ENCODE results near the gene FGF5. TPM values are rescaled to one million over a fixed set of nuclear protein-coding genes. Genes with fewer than 3 reads are reported as not detected.

The FGF5 gene
- polyA plus RNA-seq, 1 donor = 0.25 TPM

DNA sequence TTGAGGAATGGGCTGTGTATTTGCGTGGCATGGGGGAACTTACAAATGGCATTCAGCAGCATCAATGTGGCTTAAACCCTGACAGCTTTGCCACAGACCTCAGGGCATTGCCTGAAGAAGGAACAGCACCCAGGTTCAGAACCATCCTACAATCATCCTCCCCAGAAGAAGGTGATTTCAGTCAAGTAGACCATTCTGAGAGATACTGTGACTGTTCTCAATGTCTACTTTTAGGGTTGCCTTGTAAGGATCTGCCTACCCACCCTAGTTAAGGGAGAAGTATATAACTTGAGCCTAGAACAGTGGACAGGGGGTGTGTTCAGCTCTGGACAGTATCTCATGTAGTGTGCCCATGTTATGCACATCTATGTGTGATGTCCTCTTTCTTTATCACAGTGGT lies 1.6 kb upstream of the FGF5 start:
- no peak for DNase-seq
- Histone ChIP-seq H3K4me3 (ENCODE audit: low read length) (no peak overlapping the region), H3K4me1 (ENCODE audit: control insufficient read depth, insufficient read depth, low read length) (peaks cover 6% of the 10 kb centered on the region), H3K27ac (ENCODE audit: low read length) (no peak overlapping the region), H3K9me3 (ENCODE audit: control insufficient read depth, low read depth, low read length) (peaks cover 6% of the 10 kb centered on the region), H3K27me3 (ENCODE audit: control insufficient read depth, insufficient read depth, low read length) (peaks cover 82% of the 10 kb centered on the region), H3K36me3 (ENCODE audit: control insufficient read depth, insufficient read depth, low read length) (no peaks in the 10 kb centered on the region)
- WGBS (ENCODE audit: insufficient coverage, low lambda C conversion rate) = no CpG with 5 or more reads among the region's 1 CpG

DNA sequence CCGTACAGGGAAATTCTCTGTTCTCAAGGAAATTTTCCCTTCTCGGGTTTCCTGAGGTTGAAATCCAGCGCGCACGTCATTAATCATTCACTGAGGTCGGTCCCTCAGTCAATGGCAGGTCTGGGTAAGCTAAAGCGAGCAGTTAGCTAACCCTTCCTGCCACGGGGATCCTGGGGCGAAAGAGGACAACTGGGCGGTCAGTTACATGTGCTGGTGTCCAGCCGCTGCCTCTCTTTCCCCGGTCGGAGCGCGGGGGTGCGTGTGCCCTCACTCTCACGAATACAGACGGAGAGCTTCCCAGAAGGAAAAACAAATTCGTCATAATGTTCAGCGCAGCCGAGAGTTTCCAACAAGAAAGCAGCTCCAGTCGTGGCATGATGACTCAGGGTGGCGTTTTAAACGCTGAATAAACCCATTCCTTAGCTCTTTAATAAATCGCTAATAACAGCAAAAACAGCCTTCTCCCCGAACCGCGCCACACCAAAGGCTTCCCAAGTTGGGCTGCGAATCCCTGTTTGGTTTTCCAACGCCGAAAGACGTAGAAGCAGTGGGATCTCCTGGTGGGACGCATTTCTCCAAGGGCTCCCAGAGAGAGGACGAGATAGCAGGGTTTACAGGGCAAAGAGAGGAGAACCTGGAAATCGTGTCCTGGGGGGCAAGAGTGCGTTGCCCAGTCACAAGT lies 752 bp upstream of the FGF5 start:
- DNase-seq = peak in 1 of 2 donors; percentile 43
- H3K27ac ChIP-seq (ENCODE audit: low read length) = no peak overlapping the region
- H3K36me3 ChIP-seq (ENCODE audit: control insufficient read depth, insufficient read depth, low read length) = no peaks in the 10 kb centered on the region
- WGBS (ENCODE audit: insufficient coverage, low lambda C conversion rate) = no CpG with 5 or more reads among the region's 36 CpGs
- H3K4me1 ChIP-seq (ENCODE audit: control insufficient read depth, insufficient read depth, low read length) = peaks cover 6% of the 10 kb centered on the region
- H3K27me3 ChIP-seq (ENCODE audit: control insufficient read depth, insufficient read depth, low read length) = peaks cover 86% of the 10 kb centered on the region
- H3K9me3 ChIP-seq (ENCODE audit: control insufficient read depth, low read depth, low read length) = peaks cover 6% of the 10 kb centered on the region
- H3K4me3 ChIP-seq (ENCODE audit: low read length) = peak overlapping the region; percentile 35

DNA sequence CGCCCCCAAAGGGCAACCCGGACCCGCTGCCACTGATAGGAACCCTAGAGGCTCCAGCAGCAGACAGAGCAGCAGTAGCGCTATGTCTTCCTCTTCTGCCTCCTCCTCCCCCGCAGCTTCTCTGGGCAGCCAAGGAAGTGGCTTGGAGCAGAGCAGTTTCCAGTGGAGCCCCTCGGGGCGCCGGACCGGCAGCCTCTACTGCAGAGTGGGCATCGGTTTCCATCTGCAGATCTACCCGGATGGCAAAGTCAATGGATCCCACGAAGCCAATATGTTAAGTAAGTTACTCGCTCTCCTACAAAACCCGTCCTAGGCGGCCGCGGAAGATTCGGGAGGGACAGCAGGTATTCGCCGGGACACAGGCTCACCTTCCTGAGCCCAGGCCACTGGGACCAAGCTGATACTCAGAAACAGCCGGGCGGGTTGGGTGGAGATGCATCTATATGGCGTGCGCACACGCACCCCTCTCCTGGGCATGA lies 477 bp downstream of the FGF5 start:
- DNase-seq = no peak
- Histone ChIP-seq H3K27ac (ENCODE audit: low read length) (no peak overlapping the region), H3K9me3 (ENCODE audit: control insufficient read depth, low read depth, low read length) (peaks cover 6% of the 10 kb centered on the region), H3K4me3 (ENCODE audit: low read length) (peak overlapping the region; percentile 35), H3K27me3 (ENCODE audit: control insufficient read depth, insufficient read depth, low read length) (peaks cover 85% of the 10 kb centered on the region), H3K36me3 (ENCODE audit: control insufficient read depth, insufficient read depth, low read length) (no peaks in the 10 kb centered on the region), H3K4me1 (ENCODE audit: control insufficient read depth, insufficient read depth, low read length) (peaks cover 6% of the 10 kb centered on the region)
- WGBS (ENCODE audit: insufficient coverage, low lambda C conversion rate) = no CpG with 5 or more reads among the region's 25 CpGs

DNA sequence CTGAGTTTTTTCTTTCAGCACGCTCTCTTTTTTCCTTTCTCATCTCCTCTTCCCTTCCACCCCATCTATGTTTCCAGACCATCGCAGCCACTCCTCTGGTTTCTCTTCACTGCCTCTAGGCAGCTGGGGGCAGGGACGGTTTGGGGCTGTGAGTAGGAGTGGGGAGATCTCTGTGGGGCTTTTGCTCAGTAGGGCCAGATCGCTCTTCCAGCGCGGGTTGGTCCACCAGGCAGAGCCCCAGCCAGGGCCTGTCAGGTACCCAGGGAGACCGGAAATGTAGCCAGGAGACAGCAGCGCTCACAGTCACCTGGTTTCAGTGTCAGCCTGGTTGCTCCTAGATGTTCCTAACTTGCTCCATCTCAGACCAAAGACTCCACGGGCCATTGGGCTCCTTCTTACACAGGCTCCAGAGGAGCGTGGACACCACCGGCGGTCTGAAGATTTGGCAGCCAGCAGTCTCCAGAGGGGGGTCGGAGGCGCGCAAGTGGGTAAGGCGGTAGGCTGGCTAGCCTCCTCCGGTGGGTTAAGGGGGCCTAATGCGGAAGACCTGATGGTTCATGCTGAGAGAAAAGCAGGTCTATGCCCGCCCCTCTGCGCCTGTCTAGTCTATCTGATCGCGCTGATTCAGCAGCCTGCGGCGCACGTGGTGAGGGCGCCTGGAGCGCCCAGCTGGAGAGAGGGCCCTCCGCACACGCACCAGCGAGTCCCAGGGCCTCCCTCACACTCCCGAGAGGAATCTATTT lies 1.8 kb downstream of the FGF5 start:
- H3K27ac ChIP-seq (ENCODE audit: low read length) = no peak overlapping the region
- WGBS (ENCODE audit: insufficient coverage, low lambda C conversion rate) = 6% methylated on average over 2 of the region's 31 CpGs
- H3K27me3 ChIP-seq (ENCODE audit: control insufficient read depth, insufficient read depth, low read length) = peaks cover 72% of the 10 kb centered on the region
- H3K36me3 ChIP-seq (ENCODE audit: control insufficient read depth, insufficient read depth, low read length) = no peaks in the 10 kb centered on the region
- no peak for DNase-seq
- H3K4me1 ChIP-seq (ENCODE audit: control insufficient read depth, insufficient read depth, low read length) = peaks cover 6% of the 10 kb centered on the region
- H3K4me3 ChIP-seq (ENCODE audit: low read length) = no peak overlapping the region
- peaks cover 6% of the 10 kb centered on the region for H3K9me3 ChIP-seq (ENCODE audit: control insufficient read depth, low read depth, low read length)

DNA sequence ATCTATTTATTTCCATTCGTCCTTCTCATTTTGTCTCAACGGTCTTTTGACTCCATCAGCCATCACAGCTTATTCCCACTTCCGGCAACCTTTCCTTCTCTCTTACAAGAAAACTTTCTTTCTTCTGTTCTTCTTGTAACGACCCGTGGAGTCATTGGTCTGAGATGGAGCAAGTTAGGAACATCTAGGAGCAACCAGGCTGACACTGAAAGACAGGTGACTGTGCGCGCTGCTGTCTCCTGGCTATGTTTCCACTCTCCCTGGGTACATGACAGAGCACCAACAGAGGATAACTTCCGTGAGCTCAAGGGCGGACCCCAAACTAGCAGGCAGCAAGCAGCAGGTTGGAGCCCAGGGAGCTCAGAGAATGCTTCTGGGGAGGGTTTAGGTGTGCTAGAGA lies 2.5 kb downstream of the FGF5 start:
- Histone ChIP-seq H3K9me3 (ENCODE audit: control insufficient read depth, low read depth, low read length) (peaks cover 6% of the 10 kb centered on the region), H3K27me3 (ENCODE audit: control insufficient read depth, insufficient read depth, low read length) (peaks cover 68% of the 10 kb centered on the region), H3K36me3 (ENCODE audit: control insufficient read depth, insufficient read depth, low read length) (no peaks in the 10 kb centered on the region), H3K4me1 (ENCODE audit: control insufficient read depth, insufficient read depth, low read length) (peaks cover 6% of the 10 kb centered on the region), H3K27ac (ENCODE audit: low read length) (no peak overlapping the region), H3K4me3 (ENCODE audit: low read length) (no peak overlapping the region)
- WGBS (ENCODE audit: insufficient coverage, low lambda C conversion rate) = 32% methylated on average over 5 of the region's 9 CpGs
- DNase-seq = no peak

DNA sequence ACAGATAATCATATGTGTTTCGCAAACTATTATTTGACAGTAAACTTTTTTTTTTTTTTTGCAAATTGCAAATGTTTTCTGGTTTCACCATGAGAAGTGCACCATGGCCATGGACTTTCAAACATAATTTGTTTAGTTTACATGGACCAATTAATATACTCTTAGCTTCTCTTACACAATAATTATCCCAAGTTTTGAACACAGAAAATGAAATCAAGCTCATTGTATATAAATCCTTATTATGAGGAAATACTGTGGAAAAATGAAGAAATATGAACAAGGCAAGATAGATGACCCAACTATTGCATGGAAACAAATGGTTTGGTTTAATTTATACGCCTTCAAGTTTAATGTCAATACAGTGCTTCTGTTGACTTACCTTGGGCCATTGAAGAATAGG lies 3.9 kb downstream of the FGF5 start:
- no peak for DNase-seq
- Histone ChIP-seq H3K4me1 (ENCODE audit: control insufficient read depth, insufficient read depth, low read length) (peaks cover 6% of the 10 kb centered on the region), H3K36me3 (ENCODE audit: control insufficient read depth, insufficient read depth, low read length) (no peaks in the 10 kb centered on the region), H3K27me3 (ENCODE audit: control insufficient read depth, insufficient read depth, low read length) (peaks cover 54% of the 10 kb centered on the region), H3K27ac (ENCODE audit: low read length) (no peak overlapping the region), H3K9me3 (ENCODE audit: control insufficient read depth, low read depth, low read length) (peaks cover 6% of the 10 kb centered on the region), H3K4me3 (ENCODE audit: low read length) (no peak overlapping the region)
- no CpG with 5 or more reads among the region's 2 CpGs for WGBS (ENCODE audit: insufficient coverage, low lambda C conversion rate)

DNA sequence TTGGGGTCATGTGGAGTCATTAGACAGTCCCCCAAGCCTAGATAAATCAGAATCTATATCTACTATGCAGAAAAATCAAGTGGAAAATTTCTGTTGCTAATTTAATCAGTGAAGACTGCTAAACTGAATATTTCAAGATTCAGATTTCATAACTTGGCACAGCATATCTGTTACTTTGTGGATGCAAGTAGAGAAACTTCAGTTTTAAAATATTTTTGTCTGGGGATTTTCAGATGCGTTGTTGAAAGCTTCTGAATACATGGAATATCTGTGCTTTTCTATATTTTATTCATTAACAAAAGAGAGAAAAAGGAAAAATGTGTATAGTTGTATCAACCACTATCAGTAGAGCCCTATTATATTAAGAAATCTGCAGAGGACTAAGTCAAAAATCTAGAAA lies 4.4 kb downstream of the FGF5 start:
- no peak for DNase-seq
- Histone ChIP-seq H3K27ac (ENCODE audit: low read length) (no peak overlapping the region), H3K36me3 (ENCODE audit: control insufficient read depth, insufficient read depth, low read length) (no peaks in the 10 kb centered on the region), H3K4me3 (ENCODE audit: low read length) (no peak overlapping the region), H3K27me3 (ENCODE audit: control insufficient read depth, insufficient read depth, low read length) (peaks cover 48% of the 10 kb centered on the region), H3K9me3 (ENCODE audit: control insufficient read depth, low read depth, low read length) (peaks cover 6% of the 10 kb centered on the region), H3K4me1 (ENCODE audit: control insufficient read depth, insufficient read depth, low read length) (peaks cover 6% of the 10 kb centered on the region)
- WGBS (ENCODE audit: insufficient coverage, low lambda C conversion rate) = no CpG with 5 or more reads among the region's 1 CpG

DNA sequence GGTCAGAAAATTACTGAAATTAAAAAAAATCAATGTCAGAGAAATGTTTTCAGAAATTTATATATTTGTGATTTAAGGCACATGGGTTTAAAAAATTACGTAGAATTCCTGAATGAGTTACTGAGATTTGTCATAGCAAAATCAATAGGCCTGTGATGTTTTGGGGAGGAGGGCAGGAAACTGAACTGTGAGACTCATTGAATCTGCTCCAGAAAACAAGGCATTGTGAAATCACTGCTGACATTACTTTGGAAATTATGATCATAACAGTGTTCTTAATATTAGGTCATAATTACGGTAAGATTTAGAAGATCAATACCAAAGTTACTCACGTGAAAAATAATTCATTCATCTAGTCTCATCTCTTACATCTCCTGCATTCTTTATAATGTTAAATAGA lies 5.3 kb downstream of the FGF5 start:
- no peak overlapping the region for H3K27ac ChIP-seq (ENCODE audit: low read length)
- 87% methylated on average over 3 of the region's 3 CpGs for WGBS (ENCODE audit: insufficient coverage, low lambda C conversion rate)
- no peak overlapping the region for H3K4me3 ChIP-seq (ENCODE audit: low read length)
- no peaks in the 10 kb centered on the region for H3K36me3 ChIP-seq (ENCODE audit: control insufficient read depth, insufficient read depth, low read length)
- peaks cover 3% of the 10 kb centered on the region for H3K4me1 ChIP-seq (ENCODE audit: control insufficient read depth, insufficient read depth, low read length)
- no peak for DNase-seq
- peaks cover 39% of the 10 kb centered on the region for H3K27me3 ChIP-seq (ENCODE audit: control insufficient read depth, insufficient read depth, low read length)
- H3K9me3 ChIP-seq (ENCODE audit: control insufficient read depth, low read depth, low read length) = peaks cover 3% of the 10 kb centered on the region

DNA sequence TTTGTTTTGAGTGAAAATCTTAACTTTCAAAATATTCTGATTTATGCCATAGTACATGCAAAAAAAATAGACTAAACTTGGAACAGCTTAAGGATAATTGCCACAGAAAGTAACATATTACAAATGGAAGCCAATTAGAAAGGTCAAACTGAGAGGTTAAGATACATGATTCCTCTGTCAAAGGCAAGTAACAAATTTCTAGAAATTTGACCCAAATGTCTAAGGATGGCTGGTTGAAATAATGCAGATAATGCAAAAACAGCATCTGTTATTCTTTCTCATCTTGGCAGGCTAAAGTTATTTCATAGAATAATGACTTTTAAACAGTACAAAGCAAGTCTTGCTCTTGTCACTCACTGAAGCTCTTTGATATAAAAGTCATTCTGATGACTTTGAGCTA lies 10.5 kb downstream of the FGF5 start:
- Histone ChIP-seq H3K4me1 (ENCODE audit: control insufficient read depth, insufficient read depth, low read length) (no peaks in the 10 kb centered on the region), H3K27ac (ENCODE audit: low read length) (no peak overlapping the region), H3K36me3 (ENCODE audit: control insufficient read depth, insufficient read depth, low read length) (no peaks in the 10 kb centered on the region), H3K27me3 (ENCODE audit: control insufficient read depth, insufficient read depth, low read length) (peaks cover 8% of the 10 kb centered on the region), H3K9me3 (ENCODE audit: control insufficient read depth, low read depth, low read length) (no peaks in the 10 kb centered on the region), H3K4me3 (ENCODE audit: low read length) (no peak overlapping the region)
- DNase-seq = no peak

DNA sequence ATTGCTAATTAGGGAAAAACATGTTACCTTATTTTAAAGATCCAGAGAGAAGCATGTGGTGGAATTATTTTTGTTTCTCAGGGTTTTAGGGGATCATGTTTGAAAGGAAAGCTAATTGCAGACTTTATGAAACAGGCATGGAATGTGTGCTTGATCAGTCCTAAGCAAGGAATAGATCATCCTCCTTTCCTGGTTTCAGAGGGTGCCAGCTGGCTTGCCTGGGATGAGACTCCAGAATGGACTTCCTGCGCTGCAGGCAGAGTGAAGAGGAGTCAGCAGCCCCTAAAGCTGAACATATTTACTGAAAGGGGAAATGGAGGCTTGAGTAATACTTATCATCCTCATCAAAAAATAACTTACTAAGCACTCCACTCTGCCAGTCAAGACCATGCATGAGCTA lies 13.3 kb downstream of the FGF5 start:
- no peak overlapping the region for H3K27ac ChIP-seq (ENCODE audit: low read length)
- no peaks in the 10 kb centered on the region for H3K4me1 ChIP-seq (ENCODE audit: control insufficient read depth, insufficient read depth, low read length)
- DNase-seq = no peak
- no peaks in the 10 kb centered on the region for H3K9me3 ChIP-seq (ENCODE audit: control insufficient read depth, low read depth, low read length)
- no CpG with 5 or more reads among the region's 1 CpG for WGBS (ENCODE audit: insufficient coverage, low lambda C conversion rate)
- H3K36me3 ChIP-seq (ENCODE audit: control insufficient read depth, insufficient read depth, low read length) = no peaks in the 10 kb centered on the region
- peaks cover 6% of the 10 kb centered on the region for H3K27me3 ChIP-seq (ENCODE audit: control insufficient read depth, insufficient read depth, low read length)
- no peak overlapping the region for H3K4me3 ChIP-seq (ENCODE audit: low read length)

DNA sequence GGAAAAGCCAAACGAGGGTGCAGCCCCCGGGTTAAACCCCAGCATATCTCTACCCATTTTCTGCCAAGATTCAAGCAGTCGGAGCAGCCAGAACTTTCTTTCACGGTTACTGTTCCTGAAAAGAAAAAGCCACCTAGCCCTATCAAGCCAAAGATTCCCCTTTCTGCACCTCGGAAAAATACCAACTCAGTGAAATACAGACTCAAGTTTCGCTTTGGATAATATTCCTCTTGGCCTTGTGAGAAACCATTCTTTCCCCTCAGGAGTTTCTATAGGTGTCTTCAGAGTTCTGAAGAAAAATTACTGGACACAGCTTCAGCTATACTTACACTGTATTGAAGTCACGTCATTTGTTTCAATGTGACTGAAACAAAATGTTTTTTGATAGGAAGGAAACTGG lies 20.0 kb downstream of the FGF5 start:
- no peaks in the 10 kb centered on the region for H3K36me3 ChIP-seq (ENCODE audit: control insufficient read depth, insufficient read depth, low read length)
- H3K4me1 ChIP-seq (ENCODE audit: control insufficient read depth, insufficient read depth, low read length) = no peaks in the 10 kb centered on the region
- H3K27ac ChIP-seq (ENCODE audit: low read length) = no peak overlapping the region
- no peaks in the 10 kb centered on the region for H3K27me3 ChIP-seq (ENCODE audit: control insufficient read depth, insufficient read depth, low read length)
- H3K9me3 ChIP-seq (ENCODE audit: control insufficient read depth, low read depth, low read length) = no peaks in the 10 kb centered on the region
- 81% methylated on average over 3 of the region's 7 CpGs for WGBS (ENCODE audit: insufficient coverage, low lambda C conversion rate)
- DNase-seq = no peak
- H3K4me3 ChIP-seq (ENCODE audit: low read length) = no peak overlapping the region
